ENCODE measurements around the gene NANS.

The NANS gene

GRCh38 chr9:98037357-98037756 lies 19.2 kb upstream of the NANS start:
- in situ Hi-C loops (cut with HindIII; ENCODE audit: low sequenced_read_pairs), result no loop called here
- no peak overlapping the region for H3K4me3 ChIP-seq (ENCODE audit: low read depth, low read length)
- TF ChIP-seq CTCF (IDR thresholded peaks at IDR 0.05; ENCODE audit: low read depth, low read length, missing control alignments), result no peak
- no peak for DNase-seq (ENCODE audit: low read depth)

GRCh38 chr9:98038958-98039357 lies 17.6 kb upstream of the NANS start:
- H3K4me3 ChIP-seq (ENCODE audit: low read depth, low read length), result no peak overlapping the region
- no peak for TF ChIP-seq CTCF (IDR thresholded peaks at IDR 0.05; ENCODE audit: low read depth, low read length, missing control alignments)
- no peak for DNase-seq (ENCODE audit: low read depth)
- in situ Hi-C loops (cut with HindIII; ENCODE audit: low sequenced_read_pairs), result no loop called here

DNA sequence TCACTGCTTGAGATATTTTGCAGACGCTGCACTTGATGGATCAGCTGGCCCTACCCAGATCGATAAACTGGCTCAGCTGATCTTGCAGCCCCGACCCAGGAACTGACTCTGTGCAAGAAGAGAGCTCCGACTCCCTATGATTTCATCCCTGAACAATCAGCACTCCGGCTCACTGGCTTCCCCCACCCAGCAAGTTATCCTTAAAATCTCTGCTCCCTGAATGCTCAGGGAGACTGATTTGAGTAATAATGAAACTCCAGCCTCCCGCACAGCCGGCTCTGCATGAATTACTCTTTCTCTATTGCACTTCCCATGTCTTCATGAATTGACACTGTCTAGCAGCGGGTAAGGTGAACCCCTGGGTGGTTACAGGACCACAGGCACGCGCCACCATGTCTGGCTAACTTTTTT lies 16.9 kb upstream of the NANS start:
- no peak for DNase-seq (ENCODE audit: low read depth)
- in situ Hi-C loops (cut with HindIII; ENCODE audit: low sequenced_read_pairs), result no loop called here
- no peak for TF ChIP-seq CTCF (IDR thresholded peaks at IDR 0.05; ENCODE audit: low read depth, low read length, missing control alignments)
- H3K4me3 ChIP-seq (ENCODE audit: low read depth, low read length), result no peak overlapping the region

GRCh38 chr9:98040212-98040611 lies 16.3 kb upstream of the NANS start:
- no peak overlapping the region for H3K4me3 ChIP-seq (ENCODE audit: low read depth, low read length)
- TF ChIP-seq CTCF (IDR thresholded peaks at IDR 0.05; ENCODE audit: low read depth, low read length, missing control alignments), result no peak
- DNase-seq (ENCODE audit: low read depth), result no peak
- in situ Hi-C loops (cut with HindIII; ENCODE audit: low sequenced_read_pairs), result no loop called here

GRCh38 chr9:98043915-98044314 lies 12.6 kb upstream of the NANS start:
- no peak for TF ChIP-seq CTCF (IDR thresholded peaks at IDR 0.05; ENCODE audit: low read depth, low read length, missing control alignments)
- no peak overlapping the region for H3K4me3 ChIP-seq (ENCODE audit: low read depth, low read length)
- no peak for DNase-seq (ENCODE audit: low read depth)
- in situ Hi-C loops (cut with HindIII; ENCODE audit: low sequenced_read_pairs), result no loop called here

DNA sequence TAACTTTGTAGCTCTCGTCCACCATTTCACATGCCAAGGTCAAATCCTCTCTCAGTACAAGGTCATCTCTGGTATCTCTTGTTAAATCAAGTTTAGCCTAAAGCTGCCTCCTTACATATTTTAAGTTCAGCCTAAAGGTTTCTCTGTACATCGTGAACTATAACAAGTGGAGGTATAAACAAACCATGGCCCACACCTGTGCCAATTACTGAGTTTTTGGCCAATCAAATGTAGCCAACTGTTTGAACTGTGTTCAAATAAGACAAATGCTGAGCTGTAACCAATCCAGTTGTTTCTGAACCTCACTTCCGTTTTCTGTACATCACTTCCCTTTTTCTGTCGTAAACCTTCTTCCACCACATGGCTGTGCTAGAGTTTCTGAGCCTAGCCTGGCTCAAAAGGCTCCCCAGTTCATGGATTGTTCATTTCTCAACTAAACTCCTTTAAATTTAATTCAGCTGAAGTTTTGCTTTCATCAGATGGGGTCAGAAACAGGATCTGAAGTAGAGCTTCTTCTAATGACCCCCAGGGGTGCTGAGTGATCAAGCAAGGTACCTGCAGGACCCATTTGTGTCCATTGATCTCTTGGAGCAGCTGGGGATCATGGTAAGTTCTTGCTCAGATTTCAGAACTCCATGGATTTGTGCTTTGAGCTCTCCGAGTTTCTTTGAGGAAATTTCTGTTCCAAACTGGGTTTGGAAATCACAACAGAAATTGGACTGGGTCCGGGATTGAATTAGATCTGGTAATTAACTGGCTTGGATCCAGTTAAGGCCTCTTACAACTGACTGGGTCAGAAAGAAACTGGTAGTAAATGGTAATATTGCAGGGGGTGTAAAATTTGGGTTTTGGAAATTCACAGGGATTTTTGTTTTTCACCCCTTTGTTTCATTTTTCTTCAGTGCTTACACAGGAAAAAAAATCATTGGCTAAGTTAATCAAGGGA lies 11.0 kb upstream of the NANS start:
- H3K4me3 ChIP-seq (ENCODE audit: low read depth, low read length), result no peak overlapping the region
- in situ Hi-C loops (cut with HindIII; ENCODE audit: low sequenced_read_pairs), result no loop called here
- TF ChIP-seq CTCF (IDR thresholded peaks at IDR 0.05; ENCODE audit: low read depth, low read length, missing control alignments), result no peak
- no peak for DNase-seq (ENCODE audit: low read depth)

All from astrocyte of the cerebellum (primary cell).